CD4-positive, alpha-beta memory T cell (primary cell): ENCODE data around the gene SH3PXD2B. TPM values are rescaled to one million over a fixed set of nuclear protein-coding genes. Genes with fewer than 3 reads are reported as not detected.

Source experiments
- CTCF ChIA-PET: fragments of 350-600 bp; sonication (Branson Sonifier 250); formaldehyde crosslinking; loops from one replicate; lab custom pipeline; 2021; ENCODE audit warnings: inconsistent platforms; ENCODE audit not compliant: partially characterized antibody; lab: Charles Lee
- POLR2A ChIA-PET: fragments of 350-600 bp; sonication (Branson Sonifier 250); formaldehyde crosslinking; loops from one replicate; lab custom pipeline; 2021; ENCODE audit not compliant: partially characterized antibody; lab: Charles Lee
- DNase-seq, 5 donors: peaks; one replicate each; pipeline versions ENCODE4 v3.0.0 to v3.0.0-alpha.2; 2020 to 2022; ENCODE audit warnings: mixed read lengths in 1 of 5
- H3K27ac ChIP-seq: one replicate; pipeline ENCODE4 v1.7.0; 2013; ENCODE audit warnings: low read depth, low read length
- H3K27me3 ChIP-seq: 2 replicates; pipeline ENCODE4 v1.7.0; 2013; ENCODE audit warnings: mild to moderate bottlenecking, low read length, moderate library complexity; ENCODE audit not compliant: insufficient read depth
- H3K36me3 ChIP-seq: 2 replicates; pipeline ENCODE4 v1.7.0; 2013; ENCODE audit warnings: mild to moderate bottlenecking, low read length, moderate library complexity; ENCODE audit not compliant: insufficient read depth
- H3K4me1 ChIP-seq: 2 replicates; pipeline ENCODE4 v1.7.0; 2013; ENCODE audit warnings: mild to moderate bottlenecking, low read length, moderate library complexity; ENCODE audit not compliant: insufficient read depth
- H3K4me3 ChIP-seq, 2 donors: one replicate each; pipeline ENCODE4 v1.7.0; 2013; ENCODE audit warnings: low read length in 2 of 2, mild to moderate bottlenecking in 1 of 2
- H3K9me3 ChIP-seq, 2 donors: one replicate each; pipeline ENCODE4 v1.7.0; 2013; ENCODE audit warnings: low read length in 2 of 2, control low read depth in 1 of 2; ENCODE audit not compliant: control insufficient read depth in 1 of 2
- H3K27ac Mint-ChIP-seq, 7 donors: one replicate each; pipeline ENCODE4 v1.8.0; 2020 to 2021; ENCODE audit warnings: mixed read lengths in 7 of 7, mild to moderate bottlenecking in 6 of 7, inconsistent platforms in 3 of 7, moderate library complexity in 3 of 7
- H3K27me3 Mint-ChIP-seq, 2 donors: one replicate each; pipeline ENCODE4 v1.8.0; 2020 to 2021; ENCODE audit warnings: mixed read lengths in 2 of 2
- H3K36me3 Mint-ChIP-seq, 2 donors: one replicate each; pipeline ENCODE4 v1.8.0; 2020 to 2021; ENCODE audit warnings: mixed read lengths in 2 of 2, inconsistent platforms in 1 of 2, mild to moderate bottlenecking in 1 of 2
- H3K4me1 Mint-ChIP-seq, 4 donors: one replicate each; pipeline ENCODE4 v1.8.0; 2020 to 2021; ENCODE audit warnings: mixed read lengths in 4 of 4, mild to moderate bottlenecking in 1 of 4
- H3K4me3 Mint-ChIP-seq, 8 donors: one replicate each; pipeline ENCODE4 v1.8.0; 2020 to 2021; ENCODE audit warnings: mixed read lengths in 8 of 8, mild to moderate bottlenecking in 7 of 8, moderate library complexity in 6 of 8, inconsistent platforms in 3 of 8
- H3K9me3 Mint-ChIP-seq, 8 donors: one replicate each; pipeline ENCODE4 v1.8.0; 2020 to 2021; ENCODE audit warnings: mixed read lengths in 8 of 8, mild to moderate bottlenecking in 5 of 8, inconsistent platforms in 3 of 8, moderate library complexity in 1 of 8
- intact Hi-C: fragments of 100-400 bp; cut with micrococcal nuclease; formaldehyde crosslinking; loops from one replicate; pipeline ENCODE4 v1.15.1; 2023
- polyA plus RNA-seq, 2 donors: library from polyadenylated mRNA; unstranded; fragments of 300-500 nt; fragmentation: Illumina TruSeq; gene quantifications; one replicate each; pipeline ENCODE4 v1.2.3, GENCODE V29; 2021
- total RNA-seq, 2 experiments: library from RNA; stranded (reverse); gene quantifications; one replicate each; pipeline ENCODE4 v1.2.3, GENCODE V29; 2021

SH3PXD2B gene
- total and polyA plus RNA-seq, 4 experiments from 2014 or later: 0.19 to 0.38 TPM; not detected in 2

DNA sequence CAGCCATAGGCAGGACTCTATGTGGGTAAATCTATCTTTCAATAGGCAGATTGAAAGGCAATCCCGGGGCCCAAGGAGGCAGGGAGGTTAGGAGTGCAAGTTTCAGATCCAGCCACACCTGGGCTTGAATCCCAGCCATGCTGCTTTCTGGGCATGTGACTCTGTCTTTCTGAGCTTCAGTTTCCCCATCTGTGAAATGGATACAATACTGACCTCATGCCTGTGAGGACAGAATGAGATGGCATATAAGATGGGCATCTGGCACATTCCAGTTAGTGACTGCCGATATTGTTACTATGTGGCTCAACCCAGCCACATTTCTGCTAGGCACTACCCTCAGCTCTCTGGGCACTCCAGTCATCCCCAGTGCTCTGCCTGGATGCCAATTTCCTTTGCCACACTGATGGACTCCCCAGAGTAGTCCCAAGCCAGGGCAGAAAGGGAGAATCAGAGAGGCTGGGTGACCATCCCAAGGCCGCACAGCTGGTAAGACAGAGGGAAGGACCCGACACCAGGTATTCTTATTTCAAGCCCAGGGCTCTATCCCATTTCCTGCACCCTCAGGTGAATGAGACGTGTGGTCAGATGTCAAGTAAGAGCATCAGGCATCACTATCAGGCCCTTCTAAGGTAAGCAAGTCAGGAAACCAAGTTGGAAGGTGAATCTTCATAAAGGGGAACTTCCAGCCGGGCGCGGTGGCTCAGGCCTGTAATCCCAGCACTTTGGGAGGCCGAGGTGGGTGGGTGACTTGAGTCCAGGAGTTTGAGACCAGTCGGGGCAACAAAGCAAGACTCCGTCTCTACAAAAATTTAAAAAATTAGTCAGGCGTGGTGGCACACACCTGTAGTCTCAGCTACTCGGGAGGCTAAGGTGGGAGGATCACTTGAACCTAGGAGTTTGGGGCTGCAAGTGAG, 38.7 kb downstream of the SH3PXD2B start:
- Histone ChIP-seq H3K4me1 (no peaks in the 10 kb centered on the region), H3K9me3 (no peaks in the 10 kb centered on the region), H3K4me3 (no peak overlapping the region), H3K27me3 (no peaks in the 10 kb centered on the region), H3K36me3 (no peaks in the 10 kb centered on the region), H3K27ac (no peak overlapping the region)
- Mint-ChIP-seq H3K36me3 (no peaks in the 10 kb centered on the region), H3K4me3 (no peak overlapping the region), H3K27me3 (peaks cover 4 to 20% of the 10 kb centered on the region in 2 donors), H3K9me3 (no peaks in the 10 kb centered on the region), H3K4me1 (peaks cover 0 to 8% (median 4%) of the 10 kb centered on the region in 4 donors), H3K27ac (no peak overlapping the region)
- intact Hi-C loops: no loop called here
- CTCF ChIA-PET: no interaction called here
- no peak for DNase-seq
- POLR2A ChIA-PET: no interaction called here

GRCh38 chr5:172414531-172415361, 39.6 kb downstream of the SH3PXD2B start:
- H3K4me3 ChIP-seq: no peak overlapping the region
- no peaks in the 10 kb centered on the region for H3K27me3 ChIP-seq
- POLR2A ChIA-PET: no interaction called here
- Mint-ChIP-seq H3K9me3 (no peaks in the 10 kb centered on the region), H3K4me1 (peaks cover 0 to 8% (median 2%) of the 10 kb centered on the region in 4 donors), H3K36me3 (no peaks in the 10 kb centered on the region), H3K4me3 (no peak overlapping the region), H3K27me3 (peaks cover 5 to 25% of the 10 kb centered on the region in 2 donors), H3K27ac (no peak overlapping the region)
- no peak overlapping the region for H3K27ac ChIP-seq
- H3K36me3 ChIP-seq: no peaks in the 10 kb centered on the region
- CTCF ChIA-PET: no interaction called here
- no peaks in the 10 kb centered on the region for H3K4me1 ChIP-seq
- H3K9me3 ChIP-seq: no peaks in the 10 kb centered on the region
- intact Hi-C loops: no loop called here
- no peak for DNase-seq

DNA sequence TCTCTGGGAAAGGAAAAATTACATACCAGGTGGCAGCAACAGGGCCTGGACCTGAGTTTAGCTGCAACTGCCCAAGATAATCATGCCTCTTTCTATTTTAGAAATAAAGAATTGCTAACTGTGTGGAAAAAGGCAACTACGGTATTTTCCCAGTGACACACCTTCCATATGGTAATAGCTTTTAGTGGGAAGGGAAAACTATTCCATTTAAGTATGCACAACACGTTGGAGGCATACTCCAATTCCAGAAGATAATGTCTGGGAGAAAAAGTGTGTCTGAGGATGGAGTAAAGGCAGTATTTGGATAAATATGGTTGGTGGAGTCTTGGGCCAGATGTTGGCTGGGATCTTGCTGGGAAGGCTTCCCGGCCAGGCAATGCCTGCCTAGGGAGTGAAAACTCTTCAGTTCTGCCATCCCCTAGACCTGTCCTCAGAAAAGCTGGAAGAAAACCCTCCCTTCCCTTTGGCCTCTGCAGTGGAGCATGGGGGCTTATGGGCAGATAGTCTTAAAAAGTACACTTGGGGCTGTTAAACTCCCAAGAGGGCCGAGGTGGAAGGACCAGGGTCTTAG, 40.6 kb downstream of the SH3PXD2B start:
- Mint-ChIP-seq H3K36me3 (no peaks in the 10 kb centered on the region), H3K4me3 (no peak overlapping the region), H3K27ac (no peak overlapping the region), H3K27me3 (peaks cover 5 to 25% of the 10 kb centered on the region in 2 donors), H3K4me1 (peaks cover 0 to 8% (median 2%) of the 10 kb centered on the region in 4 donors), H3K9me3 (no peaks in the 10 kb centered on the region)
- no peak overlapping the region for H3K27ac ChIP-seq
- no peaks in the 10 kb centered on the region for H3K27me3 ChIP-seq
- H3K36me3 ChIP-seq: no peaks in the 10 kb centered on the region
- no peak for DNase-seq
- H3K9me3 ChIP-seq: no peaks in the 10 kb centered on the region
- ChIA-PET POLR2A (no interaction called here), CTCF (no interaction called here)
- intact Hi-C loops: no loop called here
- no peak overlapping the region for H3K4me3 ChIP-seq
- no peaks in the 10 kb centered on the region for H3K4me1 ChIP-seq

DNA sequence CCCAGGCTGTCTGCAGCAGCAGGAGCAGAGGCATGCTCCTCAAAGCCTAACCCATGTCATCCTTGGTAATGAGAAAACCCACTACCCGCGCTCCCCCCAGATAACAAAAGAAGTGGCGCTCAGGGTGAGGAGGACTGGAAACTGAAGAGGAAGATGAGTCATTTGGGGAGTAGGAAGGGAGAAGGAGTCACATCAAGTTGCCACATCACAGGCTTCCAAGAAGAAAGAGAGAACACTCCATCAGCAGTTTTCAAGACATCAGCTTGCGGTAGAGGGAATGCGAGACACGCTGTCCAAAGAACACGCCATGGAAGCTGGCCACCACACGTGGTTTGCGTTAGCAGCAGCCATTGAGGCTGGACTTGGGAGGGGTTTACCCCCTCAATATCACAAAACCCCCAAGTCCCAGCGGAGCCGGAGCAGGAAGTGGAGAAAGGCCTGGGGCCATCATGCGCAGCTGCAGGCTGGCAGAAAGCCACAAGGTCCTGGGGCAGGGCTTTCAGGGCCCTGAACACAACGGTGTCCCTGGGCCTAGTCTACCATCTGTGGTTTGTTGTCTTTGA, 41.5 kb downstream of the SH3PXD2B start:
- H3K9me3 Mint-ChIP-seq: no peaks in the 10 kb centered on the region
- H3K36me3 Mint-ChIP-seq: no peaks in the 10 kb centered on the region
- H3K27me3 ChIP-seq: no peaks in the 10 kb centered on the region
- DNase-seq: no peak
- no peak overlapping the region for H3K27ac Mint-ChIP-seq
- H3K4me1 Mint-ChIP-seq: peaks cover 0 to 8% (median 2%) of the 10 kb centered on the region in 4 donors
- H3K4me1 ChIP-seq: no peaks in the 10 kb centered on the region
- no peak overlapping the region for H3K4me3 ChIP-seq
- ChIA-PET CTCF (interaction anchor here (0.6 kb wide), 1 partner anchor 116 kb away, joined by 3 read pairs; no protein-coding TSS in a partner anchor), POLR2A (no interaction called here)
- no peak overlapping the region for H3K27ac ChIP-seq
- intact Hi-C loops: no loop called here
- H3K27me3 Mint-ChIP-seq: peaks cover 5 to 25% of the 10 kb centered on the region in 2 donors
- H3K36me3 ChIP-seq: no peaks in the 10 kb centered on the region
- H3K9me3 ChIP-seq: no peaks in the 10 kb centered on the region
- H3K4me3 Mint-ChIP-seq: no peak overlapping the region

DNA sequence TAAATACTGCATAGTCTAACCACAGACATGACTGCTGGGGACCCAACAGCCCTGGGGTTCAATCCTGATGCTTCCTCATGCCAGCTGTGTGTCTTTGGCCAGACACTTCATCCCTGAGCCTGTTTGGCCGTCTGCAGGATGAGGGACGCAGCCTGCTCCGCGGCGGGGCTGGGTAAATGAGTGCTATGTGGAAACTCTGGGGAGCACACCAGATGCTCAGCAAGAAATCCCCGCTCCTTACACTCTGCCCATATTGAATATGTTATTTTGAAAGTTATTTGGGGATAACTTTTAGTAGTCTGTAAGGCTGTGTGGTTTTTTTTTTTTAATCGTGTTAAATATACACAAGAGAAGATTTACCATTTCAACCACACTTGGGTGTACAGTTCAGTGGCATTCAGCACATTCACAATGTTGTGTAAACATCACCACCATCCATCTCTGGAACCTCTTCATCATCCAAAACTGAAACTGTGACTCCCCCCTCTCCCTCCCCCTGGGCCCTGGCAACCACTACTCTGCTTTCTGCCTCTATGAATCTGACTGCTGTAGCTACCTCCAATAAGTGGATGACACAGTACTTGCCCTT, 42.7 kb downstream of the SH3PXD2B start:
- ChIA-PET POLR2A (no interaction called here), CTCF (no interaction called here)
- no peak for DNase-seq
- intact Hi-C loops: no loop called here
- Histone ChIP-seq H3K27ac (no peak overlapping the region), H3K9me3 (no peaks in the 10 kb centered on the region), H3K27me3 (no peaks in the 10 kb centered on the region), H3K4me3 (no peak overlapping the region), H3K4me1 (no peaks in the 10 kb centered on the region), H3K36me3 (no peaks in the 10 kb centered on the region)
- Mint-ChIP-seq H3K36me3 (no peaks in the 10 kb centered on the region), H3K27ac (no peak overlapping the region), H3K9me3 (no peaks in the 10 kb centered on the region), H3K4me1 (peaks cover 0 to 8% (median 2%) of the 10 kb centered on the region in 4 donors), H3K4me3 (no peak overlapping the region), H3K27me3 (peaks cover 7 to 23% of the 10 kb centered on the region in 2 donors)

DNA sequence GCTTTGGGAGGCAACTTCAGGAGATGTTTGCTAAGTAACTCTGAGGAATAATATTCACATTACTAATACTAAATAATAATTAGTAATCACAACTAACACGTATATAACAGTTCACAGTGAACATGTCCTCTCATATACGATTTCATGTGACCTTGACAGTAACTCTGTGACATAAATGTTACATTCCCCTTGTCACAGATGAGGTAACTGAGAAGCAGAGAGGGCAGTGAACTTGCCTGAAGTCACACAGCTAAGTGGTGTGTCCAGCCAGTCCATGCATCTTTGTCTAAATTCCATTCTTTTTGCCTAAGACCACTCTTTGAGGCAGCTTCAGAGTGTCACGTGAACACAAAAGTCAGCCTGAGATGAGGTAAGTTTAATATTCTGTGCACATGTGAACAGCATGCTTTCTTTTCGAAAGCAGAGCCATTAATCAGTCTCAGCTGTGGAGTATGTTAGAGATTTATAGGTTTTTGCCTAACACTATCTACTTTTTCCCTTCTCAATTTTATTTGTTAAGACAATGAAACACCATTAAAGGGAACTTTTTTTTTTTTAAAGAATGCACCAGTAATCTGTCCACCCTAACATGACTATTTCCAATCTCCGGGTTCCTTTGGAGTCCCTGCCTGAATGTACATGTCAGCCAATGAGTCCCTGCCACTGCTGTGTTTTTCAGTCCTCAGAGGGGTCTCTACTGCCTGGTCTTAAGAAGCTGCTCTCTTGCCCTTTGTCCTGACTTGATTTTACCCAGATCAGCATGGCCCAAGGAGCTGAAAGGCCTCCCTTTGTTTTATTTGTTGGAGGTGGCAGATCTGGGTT, 43.5 kb downstream of the SH3PXD2B start:
- Histone ChIP-seq H3K36me3 (no peaks in the 10 kb centered on the region), H3K4me3 (no peak overlapping the region), H3K27ac (no peak overlapping the region), H3K9me3 (no peaks in the 10 kb centered on the region), H3K4me1 (no peaks in the 10 kb centered on the region), H3K27me3 (no peaks in the 10 kb centered on the region)
- CTCF ChIA-PET: no interaction called here
- DNase-seq: no peak
- H3K27ac Mint-ChIP-seq: no peak overlapping the region
- POLR2A ChIA-PET: no interaction called here
- H3K36me3 Mint-ChIP-seq: no peaks in the 10 kb centered on the region
- intact Hi-C loops: no loop called here
- no peak overlapping the region for H3K4me3 Mint-ChIP-seq
- H3K27me3 Mint-ChIP-seq: peaks cover 9 to 23% of the 10 kb centered on the region in 2 donors
- H3K9me3 Mint-ChIP-seq: no peaks in the 10 kb centered on the region
- peaks cover 0 to 8% (median 2%) of the 10 kb centered on the region in 4 donors for H3K4me1 Mint-ChIP-seq
